ENCODE results near the gene HAND1.

DNA sequence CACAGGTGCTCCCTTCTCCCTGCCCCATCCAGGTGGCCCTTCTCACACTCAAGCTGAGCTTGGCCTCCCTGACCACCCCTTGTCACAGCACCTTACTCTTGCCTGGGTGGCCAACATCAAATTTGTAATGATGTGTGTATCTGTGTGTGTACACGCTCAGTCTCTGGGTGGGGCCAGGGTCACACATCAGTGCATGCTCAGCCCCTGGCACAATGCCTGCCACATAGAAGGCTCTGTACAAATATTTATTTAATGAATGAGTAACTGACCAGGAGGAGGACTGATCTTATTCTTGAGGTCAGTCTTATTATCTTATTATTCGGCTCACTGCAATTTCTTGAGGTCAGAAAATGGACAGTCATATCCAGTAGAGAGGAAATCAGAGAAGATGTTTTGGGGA is 41.3 kb upstream of the HAND1 start:
- no peak for TF ChIP-seq CTCF (IDR thresholded peaks at IDR 0.05)
- no peak for TF ChIP-seq EZH2 (IDR thresholded peaks at IDR 0.05; ENCODE audit: borderline replicate concordance, insufficient read depth, low read depth, low read length, poor library complexity, severe bottlenecking)
